ENCODE results near the gene ICE1.
"Not testable (repeated sequence)": the region's sequence is repeated elsewhere in the genome, so short reads cannot be mapped to it uniquely, and the experiment has no call there.

ICE1 gene, protein sequence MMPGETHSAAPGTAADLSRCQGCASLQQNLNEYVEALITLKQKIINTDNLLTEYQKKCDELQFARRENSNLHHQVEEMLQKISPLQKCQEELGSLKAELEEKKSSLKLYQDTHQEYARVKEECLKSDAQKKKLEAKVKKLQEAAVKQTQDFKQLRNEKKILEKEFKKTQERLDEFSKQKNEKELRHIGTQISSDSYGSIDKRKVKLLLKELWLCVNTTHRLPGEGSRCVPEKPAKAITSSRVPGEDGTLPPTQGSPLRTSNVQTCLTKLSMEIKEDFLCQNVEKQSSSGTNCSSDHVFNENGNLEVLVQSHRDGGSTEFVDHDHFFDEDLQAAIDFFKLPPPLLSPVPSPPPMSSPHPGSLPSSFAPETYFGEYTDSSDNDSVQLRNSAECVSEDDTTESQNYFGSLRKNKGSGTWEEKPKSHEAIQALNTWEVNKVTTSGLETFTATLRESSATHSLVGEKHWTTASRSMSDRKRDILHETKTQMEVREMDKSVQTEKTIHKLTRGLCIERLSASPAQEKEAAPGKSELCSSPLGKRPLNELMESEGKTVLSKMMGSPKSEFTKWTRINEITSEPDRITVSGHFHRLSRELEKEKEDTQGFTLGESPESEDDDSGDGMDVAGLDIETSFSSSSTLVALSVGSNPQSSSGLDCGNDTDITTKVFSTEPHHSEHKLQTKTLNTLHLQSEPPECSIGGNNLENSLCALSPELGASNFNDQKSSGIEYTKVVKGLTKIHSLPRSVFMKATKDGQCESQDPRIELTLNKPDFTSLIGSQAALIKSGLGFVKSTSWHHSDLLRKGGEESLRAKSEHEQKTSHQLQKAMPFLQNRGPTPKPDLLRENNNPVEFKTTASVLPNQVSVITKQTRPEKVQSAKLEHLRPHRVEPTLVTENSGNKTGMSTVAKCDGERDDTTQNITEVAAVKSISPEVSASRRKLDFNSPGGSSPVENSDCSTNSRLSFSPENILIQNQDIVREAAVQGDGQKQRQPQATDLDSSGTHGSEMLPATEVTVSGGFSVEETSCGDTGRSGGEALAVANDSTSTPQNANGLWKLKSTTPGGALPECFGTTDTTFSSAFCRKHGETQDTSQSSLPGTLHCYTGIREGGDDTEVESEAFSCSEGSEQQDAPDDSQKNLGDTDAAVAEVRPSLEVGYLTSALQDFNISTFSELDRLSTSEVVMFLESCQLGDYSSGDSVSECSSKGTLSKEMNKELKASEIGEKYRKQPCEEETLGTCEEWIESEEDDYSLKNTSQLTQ (N-terminal part only)

DNA sequence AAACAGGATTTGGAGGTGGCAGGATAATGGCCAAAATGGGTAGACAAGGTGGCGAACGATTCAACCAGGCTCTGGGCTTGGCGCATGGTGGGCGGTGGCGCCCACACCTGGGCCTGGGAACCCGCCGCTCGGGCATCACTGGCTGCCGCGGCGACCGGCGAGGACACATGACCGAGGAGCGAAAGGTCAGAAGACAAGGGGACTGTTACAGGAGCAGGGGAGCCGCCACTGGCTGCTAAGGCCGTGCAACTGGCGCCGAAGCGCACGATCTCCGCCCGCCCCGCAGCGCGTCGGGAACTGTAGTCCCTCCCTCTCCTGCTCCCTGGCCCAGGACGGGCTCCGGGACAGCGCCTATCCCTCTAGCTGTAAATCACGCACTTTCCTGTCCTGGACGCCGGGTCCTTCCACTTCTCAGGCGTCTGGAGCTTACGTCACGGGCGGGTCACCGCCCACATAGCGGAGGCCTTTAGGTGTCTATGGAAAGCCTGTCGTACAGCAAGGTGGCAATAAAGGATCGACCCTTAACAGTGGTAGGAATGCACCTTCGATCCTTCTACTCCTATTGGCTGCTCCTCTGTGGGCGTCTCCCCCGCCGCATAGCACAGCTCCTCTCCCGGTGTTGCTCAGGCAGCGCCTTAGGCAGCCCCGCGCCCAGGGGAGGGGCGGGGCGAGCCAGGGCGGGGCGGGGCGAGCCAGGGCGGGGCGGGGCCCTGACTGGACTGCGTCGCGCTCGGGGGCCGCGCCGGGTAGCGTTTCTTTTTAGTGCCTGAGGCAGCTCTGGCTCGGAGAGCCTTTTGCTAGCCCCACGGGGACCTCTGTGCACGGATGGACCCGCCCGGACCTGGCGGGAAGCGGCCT, at the start of gene ICE1:
ICE1 (plus strand) TSS at position 717 of the 858 bp plus-strand sequence. CDS start 239 bp downstream, outside the sequence.
- peak; percentile 97 for DNase-seq

DNA sequence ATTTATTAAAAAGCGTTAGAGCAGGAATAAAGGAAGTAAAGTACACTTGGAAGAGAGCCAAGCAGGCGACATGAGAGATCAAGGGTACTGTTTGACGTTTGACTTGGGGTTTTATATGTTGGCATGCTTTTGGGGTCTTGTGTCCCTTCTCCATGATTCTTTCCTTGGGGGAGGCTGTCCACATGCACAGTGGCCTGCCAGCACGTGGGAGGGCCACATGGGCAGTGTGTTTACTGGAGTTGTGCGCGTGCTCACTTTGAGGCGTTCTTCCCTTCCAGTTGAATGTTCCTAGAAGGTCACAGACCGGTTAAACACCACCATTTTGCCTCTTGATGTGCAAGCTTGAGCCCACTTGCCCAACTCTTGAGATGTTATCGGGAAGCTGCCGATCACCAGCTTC, 49.5 kb upstream of the ICE1 start:
- DNase-seq = no peak

DNA sequence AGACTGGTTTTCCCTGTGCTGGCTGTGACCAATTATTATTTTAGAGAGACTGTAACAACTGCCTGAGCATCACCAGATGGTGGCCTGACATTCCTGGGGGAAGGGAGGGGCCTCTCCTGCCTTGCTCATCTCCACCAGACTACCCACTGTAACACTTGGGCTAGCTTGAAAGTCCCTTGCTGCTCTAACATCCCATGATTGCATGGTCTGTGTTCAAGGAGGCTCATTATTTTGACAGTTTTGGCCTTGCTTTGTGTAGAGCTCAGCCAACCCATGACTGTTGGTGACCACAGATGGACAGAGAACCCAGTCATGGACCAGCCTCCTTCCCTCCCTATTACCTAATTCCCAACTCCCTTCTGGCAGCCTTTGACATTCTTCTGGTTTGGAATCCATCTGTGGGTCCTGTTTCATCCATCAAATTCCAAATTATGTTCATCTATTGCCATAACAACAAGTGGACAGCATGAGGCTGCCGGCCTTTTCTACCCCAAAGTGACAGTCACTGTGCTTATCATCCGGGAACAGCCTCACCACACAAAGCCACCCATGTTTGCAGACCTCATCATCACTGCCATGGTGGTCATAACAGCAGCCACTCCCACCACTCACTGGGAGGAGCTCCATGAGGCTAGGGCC, 49.0 kb upstream of the ICE1 start:
- DNase-seq = no peak

DNA sequence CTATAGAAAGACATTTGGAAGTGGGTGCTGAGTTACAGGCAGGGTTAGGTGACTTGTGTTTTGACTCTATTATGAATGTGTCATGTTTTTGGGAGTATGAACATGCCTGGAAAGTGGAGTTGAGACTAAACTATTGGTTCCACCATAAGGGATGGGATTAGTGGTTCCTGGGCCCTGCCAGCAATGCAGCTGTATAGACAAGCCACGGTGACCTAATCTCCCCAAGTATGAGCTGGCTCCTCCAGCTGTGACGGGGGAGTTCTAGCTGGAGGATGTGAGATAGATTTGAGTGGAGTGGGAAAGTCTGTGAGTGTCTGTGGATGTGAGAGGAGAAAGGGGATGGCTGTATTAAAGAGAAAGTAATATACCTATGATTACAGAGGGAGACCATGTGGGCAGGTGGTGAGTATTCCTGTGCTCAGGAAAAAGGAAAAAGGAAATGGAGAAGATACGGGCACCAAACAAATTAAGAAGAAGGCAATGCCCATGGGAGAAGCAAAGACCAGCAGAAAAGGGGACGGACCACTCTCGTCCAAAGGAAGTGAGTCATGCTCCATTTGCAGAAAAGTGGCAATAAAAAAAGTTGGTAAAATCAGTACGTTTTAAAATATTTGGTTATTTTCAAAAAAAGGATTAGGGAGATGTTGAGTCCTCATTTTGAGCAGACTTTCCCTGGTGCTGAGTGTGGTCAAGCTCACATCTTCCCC, 48.3 kb upstream of the ICE1 start:
- DNase-seq = no peak

DNA sequence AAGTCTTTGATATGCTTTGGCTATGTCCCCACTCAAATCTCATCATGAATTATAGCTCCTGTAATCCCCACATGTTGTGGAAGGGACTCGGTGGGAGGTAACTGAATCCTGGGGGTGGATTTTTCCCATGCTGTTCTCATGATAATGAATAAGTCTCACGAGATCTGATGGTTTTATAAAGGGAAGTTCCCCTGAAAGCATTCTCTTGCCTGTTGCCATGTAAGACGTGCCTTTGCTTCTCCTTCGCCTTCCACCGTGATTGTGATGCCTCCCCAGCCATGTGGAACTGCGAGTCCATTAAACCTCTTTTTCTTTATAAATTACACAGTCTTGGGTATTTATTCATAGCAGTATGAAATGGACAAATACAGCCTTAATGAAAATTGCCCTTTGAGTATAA, 44.7 kb upstream of the ICE1 start:
- DNase-seq = no peak

DNA sequence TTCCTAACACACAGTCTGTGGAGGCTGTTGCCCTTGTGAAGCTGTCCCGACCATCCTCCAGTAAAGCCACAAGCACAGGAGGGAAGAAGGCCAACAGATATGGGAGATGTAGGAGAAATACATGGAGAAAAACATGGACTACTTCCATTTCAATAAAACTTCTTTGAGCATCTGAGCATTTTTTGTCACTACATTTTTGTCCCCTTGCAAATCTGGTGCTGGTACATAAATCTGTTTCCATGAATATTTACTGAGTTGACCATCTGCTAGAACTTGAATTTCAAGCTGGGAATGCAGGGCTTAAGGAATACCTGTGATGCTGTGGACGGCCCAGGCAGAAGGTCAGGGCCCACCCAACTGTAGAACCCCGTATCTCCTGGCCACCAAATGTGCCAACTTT, 43.9 kb upstream of the ICE1 start:
- no peak for DNase-seq

DNA sequence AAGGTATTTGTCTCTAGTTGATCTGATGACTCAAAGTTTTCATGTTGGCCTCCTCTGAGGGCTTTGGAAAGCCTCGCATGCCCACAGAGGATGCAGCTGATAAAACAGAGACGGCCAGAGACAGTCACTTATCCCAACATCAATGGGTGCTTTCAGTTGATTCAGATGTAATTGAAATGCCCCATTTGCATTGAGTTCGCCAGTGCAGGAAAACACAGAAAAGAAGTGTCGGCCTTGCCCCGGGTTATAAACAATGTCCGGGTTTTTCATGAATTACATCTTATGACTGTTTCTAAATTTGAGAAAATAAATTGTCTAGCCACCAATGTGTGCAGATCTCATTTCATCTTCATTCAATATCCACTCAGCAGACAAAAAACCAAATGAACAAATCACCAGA, 42.2 kb upstream of the ICE1 start:
- no peak for DNase-seq

DNA sequence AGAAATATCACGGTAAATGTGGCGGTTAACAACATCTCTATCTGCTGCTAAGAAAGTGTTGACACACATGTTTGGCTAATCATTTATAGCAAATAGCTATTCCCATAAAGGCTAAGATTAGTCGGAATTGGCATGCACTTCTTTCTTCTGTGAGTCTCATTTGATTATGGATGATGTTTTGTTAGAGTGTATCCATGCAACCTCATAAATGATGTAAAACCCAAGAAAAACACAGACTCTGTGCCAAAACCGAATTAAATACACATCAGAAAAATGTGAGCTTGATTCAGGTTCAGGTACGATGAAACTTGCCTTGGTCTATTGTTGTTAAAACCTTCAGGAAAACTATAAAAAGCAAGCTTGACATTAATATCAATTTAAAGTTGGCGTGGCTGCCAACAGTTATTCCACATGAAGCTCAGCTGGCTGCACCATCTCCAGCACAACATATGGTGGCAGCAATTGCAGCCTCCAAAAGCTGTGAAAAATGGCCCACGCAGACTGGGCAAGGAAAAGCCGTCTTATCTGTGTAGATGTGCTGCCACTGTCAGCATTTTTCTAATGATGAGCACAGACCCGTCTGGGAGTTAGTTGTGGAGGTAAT, 41.1 kb upstream of the ICE1 start:
- no peak for DNase-seq

DNA sequence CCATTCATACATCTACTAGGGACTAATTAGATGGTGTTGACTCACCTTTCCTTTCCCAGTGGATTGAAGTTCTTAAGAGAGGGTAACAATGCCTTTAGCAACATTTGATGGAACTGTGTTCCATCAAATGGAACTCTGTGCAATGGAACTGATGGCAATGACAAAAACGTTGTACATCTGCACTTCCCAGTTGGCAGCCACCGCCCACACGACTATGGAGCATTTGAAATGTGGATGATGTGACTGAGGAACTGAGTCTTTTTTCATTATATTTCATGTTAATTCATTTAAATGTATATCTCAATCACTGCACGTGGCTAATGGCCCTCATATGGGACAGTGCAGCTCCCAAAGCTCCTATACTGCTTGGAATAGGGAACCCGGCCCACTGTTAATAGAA, 39.0 kb upstream of the ICE1 start:
- DNase-seq = no peak

DNA sequence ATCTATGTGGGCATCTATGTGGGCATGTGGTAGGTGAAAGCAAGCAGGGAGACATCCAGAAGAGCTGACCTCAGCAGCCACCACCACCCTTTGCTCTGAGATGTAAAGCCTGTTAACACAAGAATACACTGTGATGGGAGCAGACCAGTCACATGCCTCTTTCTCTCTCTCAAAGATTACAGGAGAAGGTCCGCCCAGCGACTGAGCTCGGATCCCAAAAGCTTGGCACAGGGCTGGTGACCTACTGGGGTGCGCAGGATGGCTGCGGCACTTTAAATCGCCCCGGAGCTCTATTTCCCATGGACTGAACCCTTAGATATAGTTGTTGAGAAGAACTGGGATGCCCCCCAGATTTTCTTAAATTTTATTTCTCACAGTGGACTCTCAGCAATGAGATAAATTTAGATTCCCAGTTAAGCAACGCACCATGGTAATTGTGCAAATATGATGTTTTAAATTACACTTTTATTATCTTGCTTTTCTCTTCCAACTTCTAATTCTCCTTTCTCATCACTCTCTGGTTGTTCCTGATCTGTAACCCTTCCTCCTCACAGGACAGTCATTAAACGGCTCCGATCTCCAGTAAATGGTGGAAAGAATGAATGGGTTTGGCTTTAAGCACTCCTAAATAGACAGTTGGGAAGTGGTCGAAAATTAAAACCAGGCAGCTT, 37.7 kb upstream of the ICE1 start:
- no peak for DNase-seq

DNA sequence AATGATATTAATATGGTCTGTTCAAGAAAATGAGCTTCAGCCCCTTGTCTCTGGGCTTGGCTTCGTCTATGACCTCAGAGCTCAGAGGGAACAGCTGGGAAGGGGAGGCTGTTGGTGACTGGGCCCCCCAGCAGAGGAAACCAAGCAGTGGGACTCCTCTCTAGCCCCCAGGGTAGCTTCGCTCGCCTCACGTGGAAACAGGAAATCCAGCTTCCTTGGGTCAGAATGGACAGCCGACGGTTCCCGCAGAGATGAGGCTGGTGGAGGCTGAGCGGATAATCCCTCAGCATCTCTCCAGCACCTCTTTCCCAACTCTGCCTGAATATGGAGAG, 37.2 kb upstream of the ICE1 start:
- DNase-seq = no peak

DNA sequence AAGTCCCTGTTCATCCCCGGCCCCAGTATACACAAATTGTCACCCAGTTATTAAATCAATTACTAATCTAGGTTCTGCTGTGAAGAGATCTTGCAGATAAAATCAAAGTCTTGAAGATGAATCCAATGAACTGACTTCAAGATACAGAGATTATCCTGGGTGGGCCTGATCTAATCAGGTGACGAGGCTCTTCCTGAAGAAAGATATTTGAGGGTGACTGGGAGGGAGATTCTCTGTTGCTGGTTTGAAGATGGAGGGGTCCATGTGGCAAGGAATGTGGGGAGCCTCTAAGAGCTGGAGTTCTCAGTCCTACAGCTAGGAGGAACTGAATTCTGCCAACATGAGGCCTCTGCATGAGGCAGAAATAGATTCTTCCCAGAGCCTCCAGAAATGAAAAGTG, 36.1 kb upstream of the ICE1 start:
- no peak for DNase-seq

DNA sequence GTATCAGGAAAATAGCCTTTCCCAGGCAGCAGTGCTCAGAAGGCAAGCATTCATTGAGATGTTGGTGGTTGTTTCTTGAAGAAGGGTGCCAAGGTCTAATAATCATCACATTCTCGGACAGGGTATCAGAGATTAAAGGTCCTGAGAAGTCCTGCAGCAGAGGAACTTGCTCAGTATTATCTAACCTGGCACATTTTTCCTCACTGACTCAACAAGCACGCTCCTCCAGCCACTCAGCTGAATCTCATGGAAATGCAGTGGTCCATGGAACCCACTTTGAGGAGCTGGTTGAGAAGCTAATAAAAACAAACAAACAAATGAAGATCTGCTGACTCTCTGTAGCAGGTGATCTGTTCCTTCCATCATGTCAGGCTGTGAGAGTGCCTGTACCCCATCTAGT, 35.3 kb upstream of the ICE1 start:
- no peak for DNase-seq

DNA sequence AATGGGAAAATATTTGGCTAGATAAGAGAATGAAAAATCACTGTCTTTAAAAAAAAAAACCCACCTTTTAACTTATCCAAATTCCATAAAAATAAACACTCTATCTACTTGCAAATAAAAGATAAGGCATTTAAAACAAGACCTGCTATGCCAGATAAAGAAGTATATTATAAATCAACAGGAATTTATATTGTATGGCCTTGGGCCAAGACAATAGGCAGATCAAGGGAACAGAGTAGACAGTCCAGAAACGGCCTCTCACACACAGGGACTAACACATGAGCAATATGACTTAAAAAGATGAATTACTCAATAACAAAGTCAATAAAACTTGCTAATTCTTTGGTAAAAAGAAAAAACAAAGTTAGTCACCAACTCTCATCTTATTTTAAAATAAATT, 34.7 kb upstream of the ICE1 start:
- DNase-seq = no peak

DNA sequence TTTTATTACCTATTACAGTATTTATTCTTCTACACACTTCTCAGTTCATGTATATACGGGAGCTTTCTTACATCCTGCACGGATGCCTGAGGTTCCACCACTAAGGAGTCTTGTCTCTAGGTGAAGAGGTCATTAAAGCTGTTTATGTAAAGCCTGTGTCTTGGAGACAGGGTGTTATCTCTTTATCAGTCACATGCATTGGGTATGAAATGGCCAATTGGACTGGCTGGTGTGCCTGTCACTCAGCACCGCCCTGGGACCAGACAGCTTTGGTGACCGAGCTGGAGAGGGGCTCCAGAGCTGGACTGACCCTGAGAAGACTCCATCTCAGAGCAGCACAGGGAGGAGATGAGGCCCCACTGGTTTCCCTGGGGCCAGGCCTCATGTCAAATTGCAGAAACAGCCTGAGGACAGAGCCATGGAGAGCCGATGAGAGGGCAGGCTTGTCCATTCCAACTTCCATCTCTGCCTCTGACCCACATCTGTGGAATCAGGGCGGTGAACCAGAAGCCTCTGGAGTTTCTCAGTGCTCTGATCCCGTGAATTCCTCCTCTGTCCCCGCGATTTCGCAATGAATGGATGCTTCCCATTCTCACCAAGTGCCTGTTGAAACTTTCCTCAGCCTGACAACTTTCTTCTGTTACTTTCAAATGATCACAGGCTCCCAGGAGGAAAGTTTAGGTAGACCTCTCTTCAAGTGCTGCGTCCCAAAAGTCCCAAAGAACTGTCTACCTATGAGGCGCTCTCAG, 32.2 kb upstream of the ICE1 start:
- not testable (repeated sequence) for DNase-seq

DNA sequence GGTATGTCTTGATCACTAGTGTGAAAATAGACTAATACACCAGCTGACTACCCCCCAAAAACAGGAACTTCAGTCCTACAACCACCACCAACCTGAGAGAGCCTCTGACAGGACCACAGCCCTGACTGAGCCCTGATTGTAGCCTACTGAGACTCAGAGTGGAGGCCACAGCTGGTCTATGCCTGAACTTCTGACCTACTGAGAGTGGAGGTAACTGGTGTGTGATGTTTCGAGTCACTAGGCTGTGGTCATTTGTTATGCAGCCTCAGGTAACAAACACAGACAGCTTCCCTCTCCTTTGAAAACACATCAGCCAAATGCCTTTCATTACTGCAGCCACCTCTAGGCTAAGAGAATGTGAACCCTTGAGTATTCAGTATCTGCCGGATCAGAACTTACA, 30.0 kb upstream of the ICE1 start:
- DNase-seq = not testable (repeated sequence)

DNA sequence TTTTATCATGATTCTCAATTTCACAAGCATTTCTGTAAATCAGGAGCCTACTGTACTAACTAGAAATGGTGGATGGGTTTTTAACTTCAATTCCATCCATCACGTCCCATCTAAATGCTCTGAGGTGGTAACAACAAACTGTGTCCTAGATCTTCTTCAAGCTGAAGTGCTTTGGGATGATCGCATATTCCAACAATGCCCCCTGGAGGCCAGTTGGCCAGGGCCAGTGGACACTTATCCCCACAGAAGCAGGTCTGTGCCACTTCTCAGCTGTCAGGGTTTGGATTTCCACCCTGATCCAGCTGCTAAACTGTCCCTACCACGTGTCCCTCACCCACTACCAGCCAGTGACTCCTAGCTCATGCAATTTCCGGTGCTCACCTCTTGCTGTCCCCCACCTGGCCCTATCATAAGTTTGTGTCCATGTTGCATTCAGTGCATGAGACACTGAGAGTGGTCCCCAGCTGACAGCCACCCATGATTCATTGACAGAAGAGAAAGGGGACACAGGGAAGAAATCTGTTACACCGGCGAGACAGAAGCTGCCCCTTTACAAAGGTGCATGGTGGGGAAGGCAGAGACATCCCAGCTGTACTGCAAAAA, 28.0 kb upstream of the ICE1 start:
- not testable (repeated sequence) for DNase-seq

DNA sequence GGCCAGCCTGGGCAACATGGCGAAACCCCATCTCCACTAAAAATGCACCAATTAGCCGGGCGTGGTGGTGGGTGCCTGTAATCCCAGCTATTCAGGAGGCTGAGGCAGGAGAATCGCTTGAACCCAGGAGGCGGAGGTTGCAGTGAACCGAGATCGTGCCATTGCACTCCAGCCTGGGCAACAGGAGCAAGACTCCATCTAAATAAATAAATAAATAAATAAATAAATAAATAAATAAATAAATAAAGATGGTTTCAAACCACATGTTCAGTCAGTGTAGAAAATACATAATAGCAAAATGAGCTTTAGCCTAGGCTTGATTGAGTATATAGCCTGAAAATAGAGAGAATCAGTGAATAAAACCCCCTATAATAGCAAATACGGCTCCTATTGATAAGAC, 27.4 kb upstream of the ICE1 start:
- DNase-seq = not testable (repeated sequence)

DNA sequence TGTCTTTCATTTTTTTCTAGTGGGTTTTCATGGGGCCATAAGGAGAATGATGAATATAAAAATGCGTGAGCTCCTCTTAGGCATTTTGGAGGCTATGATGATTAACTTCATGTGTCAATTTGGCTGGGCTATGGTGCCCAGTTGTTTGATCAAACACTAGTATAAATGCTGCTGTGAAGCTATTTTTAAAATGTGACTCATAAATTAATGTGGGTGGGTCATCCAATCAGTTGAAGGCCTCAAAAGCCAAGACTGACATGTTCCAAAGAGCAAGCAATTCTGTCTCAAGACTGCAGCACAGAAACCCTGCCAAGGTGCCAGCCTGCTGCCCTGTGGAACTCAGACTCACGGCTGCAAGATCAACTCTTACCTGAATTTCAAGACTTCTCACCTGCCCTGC, 24.4 kb upstream of the ICE1 start:
- DNase-seq = no peak
